Upper lobe of left lung (tissue), 6 donors: ENCODE results near the gene PDE9A. TPM values are rescaled to one million over a fixed set of nuclear protein-coding genes. Genes with fewer than 3 reads are reported as not detected.

Source experiments
- ATAC-seq, 2 donors: fragments of 200-7000 bp; cut with Tn5 transposase; one replicate each; pipeline ENCODE4 v1.9.1; 2022; ENCODE audit warnings: mild to moderate bottlenecking in 2 of 2, moderate library complexity in 2 of 2; ENCODE audit not compliant: low FRiP score in 2 of 2
- DNase-seq, 2 donors: peaks; one replicate each; pipeline ENCODE4 v3.0.0-alpha.2; 2019 to 2020
- H3K27ac ChIP-seq, 4 donors: fragments of 200-600 bp; sonication (generic); one replicate each; pipeline ENCODE4 v1.5.1; 2016 to 2019
- H3K27me3 ChIP-seq, 4 donors: fragments of 200-600 bp; sonication (generic); one replicate each; pipeline ENCODE4 v1.5.1; 2017 to 2019
- H3K36me3 ChIP-seq, 4 donors: fragments of 200-600 bp; sonication (generic); one replicate each; pipeline ENCODE4 v1.5.1; 2016 to 2019
- H3K4me1 ChIP-seq, 4 donors: fragments of 200-600 bp; sonication (generic); one replicate each; pipeline ENCODE4 v1.5.1; 2018 to 2019
- H3K4me3 ChIP-seq, 4 donors: fragments of 200-600 bp; sonication (generic); one replicate each; pipeline ENCODE4 v1.5.1; 2017 to 2019; ENCODE audit warnings: mild to moderate bottlenecking in 2 of 4, moderate library complexity in 1 of 4
- H3K9me3 ChIP-seq, 4 donors: fragments of 200-600 bp; sonication (generic); one replicate each; pipeline ENCODE4 v1.5.1; 2018 to 2019
- EP300 ChIP-seq, 4 donors: sonication (generic); formaldehyde crosslinking; IDR thresholded peaks; one replicate each; pipeline ENCODE4 v1.5.1; 2017; ENCODE audit warnings: antibody characterized with exemption in 4 of 4, control low read depth in 2 of 4
- POLR2A ChIP-seq, 4 donors: fragments of 450-650 bp; IDR thresholded peaks; one replicate each; pipeline ENCODE4 v1.5.1; 2016 to 2017; ENCODE audit warnings: antibody characterized with exemption in 4 of 4, mild to moderate bottlenecking in 2 of 4
- POLR2AphosphoS5 ChIP-seq, 2 donors: sonication (generic); formaldehyde crosslinking; IDR thresholded peaks; one replicate each; pipeline ENCODE4 v1.5.1; 2017; ENCODE audit warnings: antibody characterized with exemption in 2 of 2
- WGBS, 2 donors: methylation state at CpG; one replicate each; pipeline ENCODE4 v1.1.5; 2017 to 2018; 5-methylcytosine and 5-hydroxymethylcytosine counted together
- total RNA-seq, 6 donors: library from RNA; depleted of rRNA in 4 of 6; stranded (reverse); fragments of >200 nt in 4 of 6; gene quantifications; one replicate each; pipeline versions ENCODE4 v1.1.0 to v1.2.1, GENCODE V29; 2016 to 2021
- TF ChIP-seq, protein P1 (sequence below), 6 experiments: fragments of 450-650 bp in 4 of 6; fragments of 200-600 bp in 2 of 6; sonication (generic) in 2 of 6; IDR thresholded peaks; one replicate each; pipeline ENCODE4 v1.5.1; 2016 to 2019; ENCODE audit warnings: antibody characterized with exemption in 6 of 6
- donor health status: DM: no; HTN: no; CAD: no; lungs with moderate emphysema.
- donor health status: DM: no; HTN: yes; CAD: no; lungs with severe emphysema.

PDE9A gene
- total RNA-seq, 6 donors from 2014 or later = 4.0 to 12.4 (median 6.6) TPM

GRCh38 chr21:42722808-42723473, 69.5 kb downstream of the PDE9A start:
- H3K27ac ChIP-seq = peak overlapping the region; percentile 7 to 53 (median 30)
- WGBS, 2 donors = 46 to 57% methylated on average over 8 to 10 of the region's 10 CpGs
- peaks cover 30 to 40% (median 33%) of the 10 kb centered on the region in 4 donors for H3K4me1 ChIP-seq
- DNase-seq = no peak
- TF ChIP-seq EP300 (IDR thresholded peaks at IDR 0.05) (no peak), POLR2A (IDR thresholded peaks at IDR 0.05) (no peak), POLR2AphosphoS5 (IDR thresholded peaks at IDR 0.05) (no peak)
- TF ChIP-seq, protein P1, sequence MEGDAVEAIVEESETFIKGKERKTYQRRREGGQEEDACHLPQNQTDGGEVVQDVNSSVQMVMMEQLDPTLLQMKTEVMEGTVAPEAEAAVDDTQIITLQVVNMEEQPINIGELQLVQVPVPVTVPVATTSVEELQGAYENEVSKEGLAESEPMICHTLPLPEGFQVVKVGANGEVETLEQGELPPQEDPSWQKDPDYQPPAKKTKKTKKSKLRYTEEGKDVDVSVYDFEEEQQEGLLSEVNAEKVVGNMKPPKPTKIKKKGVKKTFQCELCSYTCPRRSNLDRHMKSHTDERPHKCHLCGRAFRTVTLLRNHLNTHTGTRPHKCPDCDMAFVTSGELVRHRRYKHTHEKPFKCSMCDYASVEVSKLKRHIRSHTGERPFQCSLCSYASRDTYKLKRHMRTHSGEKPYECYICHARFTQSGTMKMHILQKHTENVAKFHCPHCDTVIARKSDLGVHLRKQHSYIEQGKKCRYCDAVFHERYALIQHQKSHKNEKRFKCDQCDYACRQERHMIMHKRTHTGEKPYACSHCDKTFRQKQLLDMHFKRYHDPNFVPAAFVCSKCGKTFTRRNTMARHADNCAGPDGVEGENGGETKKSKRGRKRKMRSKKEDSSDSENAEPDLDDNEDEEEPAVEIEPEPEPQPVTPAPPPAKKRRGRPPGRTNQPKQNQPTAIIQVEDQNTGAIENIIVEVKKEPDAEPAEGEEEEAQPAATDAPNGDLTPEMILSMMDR (IDR thresholded peaks at IDR 0.05) = no peak
- ATAC-seq = peak; percentile 11 to 42
- H3K9me3 ChIP-seq = no peaks in the 10 kb centered on the region
- H3K4me3 ChIP-seq = no peak overlapping the region
- H3K36me3 ChIP-seq = no peaks in the 10 kb centered on the region
- H3K27me3 ChIP-seq = no peaks in the 10 kb centered on the region

GRCh38 chr21:42724226-42724920, 71.0 kb downstream of the PDE9A start:
- ATAC-seq = peak; percentile 28 to 48
- DNase-seq = no peak
- Histone ChIP-seq H3K27ac (peak overlapping the region in 2 of 4 donors; percentile 66 to 68), H3K27me3 (no peaks in the 10 kb centered on the region), H3K9me3 (no peaks in the 10 kb centered on the region), H3K36me3 (no peaks in the 10 kb centered on the region), H3K4me1 (peaks cover 30 to 40% (median 33%) of the 10 kb centered on the region in 4 donors), H3K4me3 (no peak overlapping the region)
- TF ChIP-seq POLR2A (IDR thresholded peaks at IDR 0.05) = no peak
- TF ChIP-seq POLR2AphosphoS5 (IDR thresholded peaks at IDR 0.05) = peak in 1 of 2 donors; percentile 26
- WGBS, 2 donors = 61 to 68% methylated on average over 9 to 12 of the region's 12 CpGs

- WGBS, 2 donors = 96 to 97% methylated on average over 15 of the region's 15 CpGs
- Histone ChIP-seq H3K9me3 (no peaks in the 10 kb centered on the region), H3K4me3 (no peak overlapping the region), H3K27ac (no peak overlapping the region), H3K27me3 (no peaks in the 10 kb centered on the region), H3K4me1 (peaks cover 30 to 40% (median 33%) of the 10 kb centered on the region in 4 donors), H3K36me3 (no peaks in the 10 kb centered on the region)
- ATAC-seq (no peak), DNase-seq (no peak)
- no peak for TF ChIP-seq POLR2AphosphoS5 (IDR thresholded peaks at IDR 0.05)
- TF ChIP-seq, protein P1 (IDR thresholded peaks at IDR 0.05) = no peak
- TF ChIP-seq EP300 (IDR thresholded peaks at IDR 0.05) = no peak
- no peak for TF ChIP-seq POLR2A (IDR thresholded peaks at IDR 0.05)
These were observed 72.1 kb downstream of the PDE9A start for GRCh38 chr21:42725416-42725930.

DNA sequence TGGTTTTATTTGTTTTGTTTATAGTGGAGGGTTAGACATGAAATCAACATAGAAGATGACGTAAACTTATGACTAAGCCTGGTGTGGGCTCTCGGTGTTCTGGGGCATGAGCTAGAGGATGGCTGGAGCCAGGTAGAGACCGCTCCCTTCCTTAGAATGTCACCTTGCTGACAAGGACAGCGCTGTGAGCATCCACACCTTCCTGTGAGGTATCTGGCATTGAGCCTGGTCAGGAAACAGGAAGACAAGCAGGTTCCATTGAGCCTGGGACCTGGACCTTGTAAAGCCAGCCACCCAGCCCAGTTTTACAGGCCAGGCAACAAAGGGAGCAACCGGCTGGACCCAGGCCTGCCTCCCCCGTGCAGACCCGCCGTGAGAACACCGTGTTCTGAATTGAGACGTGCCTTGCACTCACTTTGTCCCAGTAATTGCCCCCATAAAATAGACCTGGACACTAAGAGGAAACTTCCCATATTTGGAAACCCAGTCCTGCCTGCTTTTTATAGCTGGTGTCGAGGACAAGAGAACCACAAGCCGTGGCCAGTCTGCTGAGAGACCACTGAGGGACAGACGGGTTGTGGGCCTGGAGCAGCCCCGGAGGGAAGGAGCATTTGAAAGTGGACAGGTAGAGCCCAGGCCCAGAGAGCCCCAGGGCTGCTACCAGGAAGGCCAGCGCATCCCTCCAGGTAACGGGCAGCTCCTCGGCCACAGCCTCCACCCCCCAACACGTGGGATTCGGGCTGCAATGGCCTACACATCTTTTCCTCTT, 78.0 kb downstream of the PDE9A start:
- no peaks in the 10 kb centered on the region for H3K9me3 ChIP-seq
- H3K36me3 ChIP-seq = no peaks in the 10 kb centered on the region
- H3K27me3 ChIP-seq = no peaks in the 10 kb centered on the region
- no peak overlapping the region for H3K4me3 ChIP-seq
- no peak overlapping the region for H3K27ac ChIP-seq
- peak; percentile 12 to 20 for ATAC-seq
- H3K4me1 ChIP-seq = peaks cover 4 to 37% (median 18%) of the 10 kb centered on the region in 4 donors
- no peak for TF ChIP-seq POLR2AphosphoS5 (IDR thresholded peaks at IDR 0.05)
- TF ChIP-seq POLR2A (IDR thresholded peaks at IDR 0.05) = no peak
- TF ChIP-seq, protein P1 (IDR thresholded peaks at IDR 0.05) = no peak
- TF ChIP-seq EP300 (IDR thresholded peaks at IDR 0.05) = no peak
- 84% methylated on average over 19 of the region's 19 CpGs for WGBS, 2 donors
- no peak for DNase-seq

- TF ChIP-seq POLR2A (IDR thresholded peaks at IDR 0.05) (no peak), EP300 (IDR thresholded peaks at IDR 0.05) (no peak), POLR2AphosphoS5 (IDR thresholded peaks at IDR 0.05) (no peak)
- TF ChIP-seq, protein P1 (IDR thresholded peaks at IDR 0.05) = no peak
- Histone ChIP-seq H3K27me3 (no peaks in the 10 kb centered on the region), H3K4me1 (peaks cover 9 to 43% (median 23%) of the 10 kb centered on the region in 4 donors), H3K36me3 (no peaks in the 10 kb centered on the region), H3K9me3 (no peaks in the 10 kb centered on the region), H3K27ac (no peak overlapping the region), H3K4me3 (no peak overlapping the region)
- 82 to 96% methylated on average over 3 to 9 of the region's 12 CpGs for WGBS, 2 donors
- DNase-seq (peak; percentile 40 to 74), ATAC-seq (no peak)
These were observed 78.6 kb downstream of the PDE9A start for GRCh38 chr21:42732033-42732410.
